RWPE2 (cell line): ENCODE data around the gene ALKBH2.

Experiments
- ATAC-seq: fragments of 200-7000 bp; cut with Tn5 transposase; 3 replicates; pipeline ENCODE4 v1.9.1; 2021; ENCODE audit warnings: low read depth
- DNase-seq: peaks from one replicate; pipeline ENCODE4 v3.0.0-alpha.2; 2020; ENCODE audit warnings: low spot score
- H3K27ac ChIP-seq: fragments of 450-650 bp; 2 replicates; pipeline ENCODE4 v1.5.1; 2017; ENCODE audit warnings: mild to moderate bottlenecking; ENCODE audit not compliant: poor library complexity, severe bottlenecking
- H3K27me3 ChIP-seq: fragments of 250-450 bp; sonication (Bioruptor Pico); 2 replicates; pipeline ENCODE4 v1.5.1; 2021; ENCODE audit warnings: mild to moderate bottlenecking, moderate library complexity; ENCODE audit not compliant: insufficient read depth, poor library complexity, severe bottlenecking
- H3K36me3 ChIP-seq: fragments of 250-450 bp; sonication (Bioruptor Pico); 2 replicates; pipeline ENCODE4 v1.5.1; 2020; ENCODE audit warnings: low read depth, mild to moderate bottlenecking, moderate library complexity
- H3K4me1 ChIP-seq: fragments of 250-450 bp; sonication (Bioruptor Pico); 2 replicates; pipeline ENCODE4 v1.5.1; 2021; ENCODE audit warnings: mild to moderate bottlenecking, moderate library complexity; ENCODE audit not compliant: insufficient read depth, poor library complexity, severe bottlenecking
- H3K4me3 ChIP-seq: fragments of 250-450 bp; sonication (Bioruptor Pico); 2 replicates; pipeline ENCODE4 v1.5.1; 2021; ENCODE audit warnings: mild to moderate bottlenecking, moderate library complexity; ENCODE audit not compliant: severe bottlenecking
- H3K9me3 ChIP-seq: fragments of 250-450 bp; sonication (Bioruptor Pico); 2 replicates; pipeline ENCODE4 v1.5.1; 2021; ENCODE audit warnings: mild to moderate bottlenecking, moderate library complexity; ENCODE audit not compliant: severe bottlenecking
- CTCF ChIP-seq: fragments of 450-650 bp; IDR thresholded peaks from one replicate; pipeline ENCODE4 v1.5.1; 2017; ENCODE audit warnings: mild to moderate bottlenecking, moderate library complexity; ENCODE audit not compliant: poor library complexity, severe bottlenecking

Gene ALKBH2

DNA sequence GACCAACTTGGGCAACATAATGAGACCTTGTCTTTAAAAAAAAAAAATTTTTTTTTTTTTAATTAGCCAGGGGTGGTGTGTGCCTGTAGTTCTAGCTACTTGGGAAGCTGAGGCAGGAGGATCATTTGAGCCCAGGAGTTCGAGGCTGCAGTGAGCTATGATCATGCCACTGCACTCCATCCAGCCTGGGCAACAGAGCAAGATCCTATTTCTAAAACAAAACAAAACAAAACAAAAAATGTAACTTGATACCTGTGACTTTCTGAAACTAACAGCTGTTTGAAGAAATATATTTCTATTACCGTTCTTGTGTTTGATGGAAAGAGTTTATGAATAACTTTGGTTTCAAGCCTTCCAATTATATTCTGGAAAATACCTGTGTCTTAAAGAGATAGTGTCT is 21.4 kb upstream of the ALKBH2 start:
- no peak overlapping the region for H3K27ac ChIP-seq
- H3K27me3 ChIP-seq: no peaks in the 10 kb centered on the region
- peaks cover 7% of the 10 kb centered on the region for H3K36me3 ChIP-seq
- peaks cover 4% of the 10 kb centered on the region for H3K4me1 ChIP-seq
- no peak for TF ChIP-seq CTCF
- no peak for ATAC-seq
- no peaks in the 10 kb centered on the region for H3K9me3 ChIP-seq
- no peak for DNase-seq
- no peak overlapping the region for H3K4me3 ChIP-seq

GRCh38 chr12:109113661-109114321 is 20.5 kb upstream of the ALKBH2 start:
- TF ChIP-seq CTCF: no peak
- Histone ChIP-seq H3K27me3 (no peaks in the 10 kb centered on the region), H3K4me1 (peaks cover 4% of the 10 kb centered on the region), H3K36me3 (peaks cover 9% of the 10 kb centered on the region), H3K9me3 (no peaks in the 10 kb centered on the region), H3K4me3 (no peak overlapping the region), H3K27ac (no peak overlapping the region)
- ATAC-seq: no peak
- no peak for DNase-seq

- Histone ChIP-seq H3K36me3 (peaks cover 16% of the 10 kb centered on the region), H3K27me3 (no peaks in the 10 kb centered on the region), H3K27ac (no peak overlapping the region), H3K4me1 (peaks cover 4% of the 10 kb centered on the region), H3K4me3 (no peak overlapping the region), H3K9me3 (no peaks in the 10 kb centered on the region)
- no peak for ATAC-seq
- no peak for DNase-seq
- TF ChIP-seq CTCF: no peak
These were observed 19.6 kb upstream of the ALKBH2 start for GRCh38 chr12:109112720-109113465.

GRCh38 chr12:109110988-109111495 is 17.8 kb upstream of the ALKBH2 start:
- Histone ChIP-seq H3K9me3 (no peaks in the 10 kb centered on the region), H3K27me3 (no peaks in the 10 kb centered on the region), H3K4me1 (peaks cover 4% of the 10 kb centered on the region), H3K4me3 (peak overlapping the region; percentile 38), H3K27ac (peak overlapping the region; percentile 51), H3K36me3 (peaks cover 28% of the 10 kb centered on the region)
- DNase-seq (peak; percentile 78), ATAC-seq (peak; percentile 91)
- TF ChIP-seq CTCF: no peak
